ENCODE measurements around the gene PCOLCE2.

PCOLCE2 gene

GRCh38 chr3:142808103-142808917 is 80.6 kb downstream of the PCOLCE2 start:
- no peak for DNase-seq

GRCh38 chr3:142802891-142803290 is 86.0 kb downstream of the PCOLCE2 start:
- no peak for DNase-seq

- no peak for DNase-seq
These were observed 87.1 kb downstream of the PCOLCE2 start for GRCh38 chr3:142801746-142802145.

- no peak for DNase-seq
These were observed 92.1 kb downstream of the PCOLCE2 start for GRCh38 chr3:142796823-142797222.

- DNase-seq = no peak
These were observed 93.6 kb downstream of the PCOLCE2 start for GRCh38 chr3:142795332-142795731.

GRCh38 chr3:142794508-142794907 is 94.4 kb downstream of the PCOLCE2 start:
- DNase-seq = no peak

GRCh38 chr3:142787719-142788118 is 101.2 kb downstream of the PCOLCE2 start:
- no peak for DNase-seq

- no peak for DNase-seq
These were observed 102.9 kb downstream of the PCOLCE2 start for GRCh38 chr3:142785996-142786395.

- DNase-seq = no peak
These were observed 104.7 kb downstream of the PCOLCE2 start for GRCh38 chr3:142784228-142784627.

- DNase-seq = no peak
These were observed 106.3 kb downstream of the PCOLCE2 start for GRCh38 chr3:142782616-142783015.

- no peak for DNase-seq
These were observed 109.3 kb downstream of the PCOLCE2 start for GRCh38 chr3:142779591-142779990.

GRCh38 chr3:142778541-142778940 is 110.3 kb downstream of the PCOLCE2 start:
- DNase-seq = no peak

GRCh38 chr3:142777927-142778326 is 111.0 kb downstream of the PCOLCE2 start:
- no peak for DNase-seq

GRCh38 chr3:142768338-142768737 is 120.5 kb downstream of the PCOLCE2 start:
- no peak for DNase-seq

All from inflammatory macrophage treated with lipopolysaccharide for 1 hour (primary cell).